Mucosa of descending colon (tissue), 3 donors: ENCODE data around the gene PHF21A. TPM values are rescaled to one million over a fixed set of nuclear protein-coding genes. Genes with fewer than 3 reads are reported as not detected.

ENCODE experiments used
- ATAC-seq: fragments of 200-7000 bp; cut with Tn5 transposase; one replicate; pipeline ENCODE4 v1.9.1; 2020; ENCODE audit warnings: mild to moderate bottlenecking, moderate library complexity
- DNase-seq, 3 donors: peaks; one replicate each; pipeline ENCODE4 v3.0.0-alpha.2; 2020
- H3K36me3 ChIP-seq: fragments of 200-600 bp; one replicate; pipeline ENCODE4 v1.8.0; 2021; ENCODE audit warnings: low read depth, mild to moderate bottlenecking
- H3K4me1 ChIP-seq: fragments of 200-600 bp; one replicate; pipeline ENCODE4 v1.8.0; 2021; ENCODE audit warnings: low read depth, mild to moderate bottlenecking
- H3K4me3 ChIP-seq: fragments of 200-600 bp; one replicate; pipeline ENCODE4 v1.8.0; 2021; ENCODE audit warnings: mild to moderate bottlenecking
- H3K9me3 ChIP-seq: fragments of 200-600 bp; one replicate; pipeline ENCODE4 v1.8.0; 2021; ENCODE audit warnings: mild to moderate bottlenecking
- intact Hi-C, 2 donors: fragments of 100-400 bp; cut with DNase I in 1 of 2; cut with micrococcal nuclease in 1 of 2; formaldehyde crosslinking; loops; one replicate each; pipeline versions ENCODE4 v1.11.0 to v1.11.1; 2022; cut with DNase I, micrococcal nuclease
- long read RNA-seq, 2 donors: library from polyadenylated mRNA; unstranded; transcript quantifications; one replicate each; pipeline ENCODE4 v2.0.0, GENCODE V29; 2019 to 2021
- total RNA-seq, 3 donors: library from RNA; stranded (reverse); fragmentation: NEBNext Ultra II Directional in 2 of 3; extraction: Animal tissue kit (Norgen Biotek cat#: 25700) in 2 of 3; gene quantifications; one replicate each; pipeline versions ENCODE4 v1.2.1 to v1.2.4, GENCODE V29; 2021 to 2023
- TF ChIP-seq, protein P1 (sequence below): fragments of 200-600 bp; IDR thresholded peaks from one replicate; pipeline ENCODE4 v1.8.0; 2022; ENCODE audit warnings: antibody characterized with exemption, mild to moderate bottlenecking
- donor health status: DM: no; HTN: no; CAD: no; lungs with moderate emphysema.
- donor health status: DM: no; HTN: no; CAD: no.
- donor health status: DM: no; HTN: yes; CAD: no.

Gene PHF21A
- 10 to 100 TPM; 20.3 to 78.1 (median 23.3) TPM for total RNA-seq
- long read RNA-seq, donor 1, partial matches to known transcripts: 3 of 20 reads
- long read RNA-seq, donor 1, other reads (novel, unspliced or antisense): 17 of 20 reads
- long read RNA-seq, donor 2, partial matches to known transcripts: 0 of 1 reads
- long read RNA-seq, donor 2, other reads (novel, unspliced or antisense): 1 of 1 reads

DNA sequence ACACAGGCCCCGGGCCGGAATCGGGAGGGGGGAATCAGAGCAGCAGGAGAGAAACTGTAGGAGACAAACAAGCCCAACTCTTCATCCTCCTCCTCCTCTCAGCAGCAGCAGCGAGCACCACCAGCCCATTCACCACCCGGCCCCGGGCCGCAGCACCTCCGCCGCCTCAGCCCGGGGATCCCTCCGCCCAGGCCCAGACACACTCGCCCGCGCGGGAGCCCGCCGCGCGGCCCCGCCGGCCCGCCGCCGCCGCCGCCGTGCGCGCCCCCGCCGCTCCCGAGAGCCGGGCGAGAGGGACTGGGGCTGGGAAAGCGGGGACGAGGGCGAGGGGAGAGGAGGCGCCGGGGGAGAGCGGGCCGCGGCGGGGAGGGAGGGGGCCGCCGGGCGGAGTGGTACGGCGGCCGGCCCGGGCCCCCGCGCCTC, at the start of gene PHF21A:
Gene PHF21A (minus strand): TSS at position 154 of the 423 bp plus-strand sequence. CDS start 37,235 bp downstream, outside the sequence.
- TF ChIP-seq, protein P1, sequence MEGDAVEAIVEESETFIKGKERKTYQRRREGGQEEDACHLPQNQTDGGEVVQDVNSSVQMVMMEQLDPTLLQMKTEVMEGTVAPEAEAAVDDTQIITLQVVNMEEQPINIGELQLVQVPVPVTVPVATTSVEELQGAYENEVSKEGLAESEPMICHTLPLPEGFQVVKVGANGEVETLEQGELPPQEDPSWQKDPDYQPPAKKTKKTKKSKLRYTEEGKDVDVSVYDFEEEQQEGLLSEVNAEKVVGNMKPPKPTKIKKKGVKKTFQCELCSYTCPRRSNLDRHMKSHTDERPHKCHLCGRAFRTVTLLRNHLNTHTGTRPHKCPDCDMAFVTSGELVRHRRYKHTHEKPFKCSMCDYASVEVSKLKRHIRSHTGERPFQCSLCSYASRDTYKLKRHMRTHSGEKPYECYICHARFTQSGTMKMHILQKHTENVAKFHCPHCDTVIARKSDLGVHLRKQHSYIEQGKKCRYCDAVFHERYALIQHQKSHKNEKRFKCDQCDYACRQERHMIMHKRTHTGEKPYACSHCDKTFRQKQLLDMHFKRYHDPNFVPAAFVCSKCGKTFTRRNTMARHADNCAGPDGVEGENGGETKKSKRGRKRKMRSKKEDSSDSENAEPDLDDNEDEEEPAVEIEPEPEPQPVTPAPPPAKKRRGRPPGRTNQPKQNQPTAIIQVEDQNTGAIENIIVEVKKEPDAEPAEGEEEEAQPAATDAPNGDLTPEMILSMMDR: no peak
- H3K4me3 ChIP-seq: peak within 1 kb of the TSS; percentile 57
- intact Hi-C loops: no loop called here

GRCh38 chr11:46170797-46171196, 49.5 kb upstream of the PHF21A start:
- H3K36me3 ChIP-seq: no peaks in the 10 kb centered on the region
- no peak for ATAC-seq
- DNase-seq: no peak
- no peak overlapping the region for H3K4me3 ChIP-seq
- H3K4me1 ChIP-seq: no peaks in the 10 kb centered on the region
- intact Hi-C loops: no loop called here
- TF ChIP-seq, protein P1: no peak
- H3K9me3 ChIP-seq: no peaks in the 10 kb centered on the region

More for the DNA sequence above, at the start of gene PHF21A:
- peak; percentile 89 to 95 (median 94) for DNase-seq
- Histone ChIP-seq H3K4me1 (no peaks in the 10 kb centered on the region), H3K9me3 (no peaks in the 10 kb centered on the region), H3K36me3 (no peaks in the 10 kb centered on the region)
- ATAC-seq: peak; percentile 91

- DNase-seq: no peak
- intact Hi-C loops: no loop called here
- no peak overlapping the region for H3K4me3 ChIP-seq
- H3K4me1 ChIP-seq: no peaks in the 10 kb centered on the region
- H3K36me3 ChIP-seq: no peaks in the 10 kb centered on the region
- no peaks in the 10 kb centered on the region for H3K9me3 ChIP-seq
- ATAC-seq: no peak
- TF ChIP-seq, protein P1: no peak
Measured at GRCh38 chr11:46162700-46163099, 41.4 kb upstream of the PHF21A start.

- Histone ChIP-seq H3K36me3 (no peaks in the 10 kb centered on the region), H3K4me1 (no peaks in the 10 kb centered on the region), H3K4me3 (no peak overlapping the region), H3K9me3 (no peaks in the 10 kb centered on the region)
- intact Hi-C loops: no loop called here
- ATAC-seq: no peak
- TF ChIP-seq, protein P1: no peak
- no peak for DNase-seq
Measured at GRCh38 chr11:46161201-46161600, 39.9 kb upstream of the PHF21A start.

- DNase-seq: no peak
- Histone ChIP-seq H3K9me3 (no peaks in the 10 kb centered on the region), H3K36me3 (no peaks in the 10 kb centered on the region), H3K4me3 (no peak overlapping the region), H3K4me1 (no peaks in the 10 kb centered on the region)
- TF ChIP-seq, protein P1: no peak
- ATAC-seq: peak; percentile 36
- intact Hi-C loops: no loop called here
Measured at GRCh38 chr11:46160100-46160499, 38.8 kb upstream of the PHF21A start.
